A673 (cell line): ENCODE results near the gene IL20. TPM values are rescaled to one million over a fixed set of nuclear protein-coding genes. Genes with fewer than 3 reads are reported as not detected.
A peak's percentile ranks its signal among the peaks of the same experiment; 100 is the strongest.

Source experiments
- BruUV-seq: library from RNA; stranded (reverse); fragments of 400-500 nt; replicated peaks from 2 replicates; lab custom pipeline; 2021; lab: Mats Ljungman, UMichigan
- CTCF ChIA-PET: fragments of 300-600 bp; sonication (Branson Sonifier 250); formaldehyde crosslinking; loops from one replicate; lab custom pipeline; 2022; ENCODE audit warnings: antibody characterized with exemption; lab: Charles Lee
- POLR2A ChIA-PET: fragments of 300-600 bp; sonication (Branson Sonifier 250); formaldehyde crosslinking; loops from one replicate; lab custom pipeline; 2022; ENCODE audit warnings: antibody characterized with exemption; ENCODE audit not compliant: low non-redundant PET; lab: Charles Lee
- DNase-seq: peaks from one replicate; pipeline ENCODE4 v3.0.0-alpha.2; 2015; ENCODE audit warnings: low spot score
- H3K27ac ChIP-seq: fragments of 200-600 bp; sonication (generic); 2 replicates; pipeline ENCODE4 v1.5.1; 2016; ENCODE audit warnings: mixed run types, low read depth, mild to moderate bottlenecking, mixed read lengths, antibody characterized with exemption, low read length; ENCODE audit not compliant: poor library complexity, severe bottlenecking
- H3K27me3 ChIP-seq: fragments of 200-600 bp; sonication (generic); replicated peaks from 2 replicates; pipeline ENCODE4 v1.6.1; 2017; ENCODE audit warnings: mixed run types, low read depth, mild to moderate bottlenecking, mixed read lengths, antibody characterized with exemption, low read length; ENCODE audit not compliant: insufficient read depth, poor library complexity
- H3K36me3 ChIP-seq: fragments of 200-600 bp; sonication (generic); 2 replicates; pipeline ENCODE4 v1.6.1; 2016; ENCODE audit warnings: mixed run types, mild to moderate bottlenecking, mixed read lengths, antibody characterized with exemption, low read length; ENCODE audit not compliant: insufficient read depth, poor library complexity, severe bottlenecking
- H3K4me1 ChIP-seq: fragments of 200-600 bp; sonication (generic); 2 replicates; pipeline ENCODE4 v1.6.1; 2017; ENCODE audit warnings: mixed run types, mild to moderate bottlenecking, mixed read lengths, antibody characterized with exemption, low read length; ENCODE audit not compliant: insufficient read depth, poor library complexity, severe bottlenecking
- H3K4me3 ChIP-seq: fragments of 200-600 bp; sonication (generic); 2 replicates; pipeline ENCODE4 v1.5.1; 2016; ENCODE audit warnings: low read depth, mixed run types, mild to moderate bottlenecking, mixed read lengths, low read length; ENCODE audit not compliant: poor library complexity, severe bottlenecking
- H3K9me3 ChIP-seq: fragments of 200-600 bp; sonication (generic); 2 replicates; pipeline ENCODE4 v1.6.1; 2016; ENCODE audit warnings: mixed run types, low read depth, mild to moderate bottlenecking, mixed read lengths, antibody characterized with exemption, low read length; ENCODE audit not compliant: poor library complexity, severe bottlenecking
- CTCF ChIP-seq: fragments of 300-800, 200-600 bp; sonication (generic); conservative IDR thresholded peaks from 2 replicates; pipeline ENCODE4 v1.5.1; 2017; ENCODE audit warnings: low read depth, mild to moderate bottlenecking, antibody characterized with exemption, low read length, moderate library complexity, mixed read lengths
- EZH2 ChIP-seq: fragments of 200-600 bp; sonication (generic); IDR thresholded peaks from 2 replicates; pipeline ENCODE4 v1.6.1; 2017; ENCODE audit warnings: borderline replicate concordance, low read depth, mild to moderate bottlenecking, mixed read lengths, antibody characterized with exemption, low read length; ENCODE audit not compliant: poor library complexity, severe bottlenecking
- intact Hi-C: fragments of 100-400 bp; cut with micrococcal nuclease; formaldehyde crosslinking; loops from one replicate; pipeline ENCODE4 v1.10.0; 2022; ENCODE audit not compliant: unreplicated experiment
- total RNA-seq: library from RNA; stranded (reverse); gene quantifications from 2 replicates; pipeline ENCODE4 v1.2.3, GENCODE V29; 2021

IL20 gene
- total RNA-seq, 1 experiment from 2014 or later: not detected

GRCh38 chr1:206909161-206909882, 43.9 kb downstream of the IL20 start:
- no TSS peak for BruUV-seq
- POLR2A ChIA-PET: interaction anchor here (0.6 kb wide), 1 partner anchor 419 kb away, joined by 4 read pairs; no protein-coding TSS in a partner anchor
- Histone ChIP-seq H3K4me1 (no peaks in the 10 kb centered on the region), H3K9me3 (no peaks in the 10 kb centered on the region), H3K27me3 (peaks cover 29% of the 10 kb centered on the region), H3K4me3 (peak overlapping the region; percentile 35), H3K36me3 (no peaks in the 10 kb centered on the region), H3K27ac (no peak overlapping the region)
- intact Hi-C loops: no loop called here
- CTCF ChIA-PET: no interaction called here
- TF ChIP-seq EZH2 (peak; percentile 45), CTCF (no peak)
- DNase-seq: no peak

GRCh38 chr1:206909883-206910318, 44.5 kb downstream of the IL20 start:
- CTCF ChIA-PET: no interaction called here
- H3K4me1 ChIP-seq: no peaks in the 10 kb centered on the region
- no peak overlapping the region for H3K27ac ChIP-seq
- no peak for DNase-seq
- no TSS peak for BruUV-seq
- no peaks in the 10 kb centered on the region for H3K9me3 ChIP-seq
- TF ChIP-seq EZH2: no peak
- no peak for TF ChIP-seq CTCF
- H3K4me3 ChIP-seq: peak overlapping the region; percentile 35
- intact Hi-C loops: loop anchor here (5.0 kb wide), 2 partner anchors 183 to 418 kb away; no protein-coding TSS in a partner anchor
- H3K27me3 ChIP-seq: peaks cover 29% of the 10 kb centered on the region
- POLR2A ChIA-PET: interaction anchor here (0.6 kb wide), 1 partner anchor 420 kb away, joined by 4 read pairs; no protein-coding TSS in a partner anchor
- H3K36me3 ChIP-seq: no peaks in the 10 kb centered on the region

- Histone ChIP-seq H3K9me3 (no peaks in the 10 kb centered on the region), H3K4me3 (no peak overlapping the region), H3K36me3 (no peaks in the 10 kb centered on the region), H3K27ac (no peak overlapping the region), H3K4me1 (no peaks in the 10 kb centered on the region), H3K27me3 (peaks cover 29% of the 10 kb centered on the region)
- ChIA-PET POLR2A (no interaction called here), CTCF (no interaction called here)
- DNase-seq: peak; percentile 52
- intact Hi-C loops: loop anchor here (5.0 kb wide), 2 partner anchors 184 to 419 kb away; no protein-coding TSS in a partner anchor
- TF ChIP-seq EZH2 (no peak), CTCF (peak; percentile 84)
- BruUV-seq: no TSS peak
These were observed 45.7 kb downstream of the IL20 start for GRCh38 chr1:206911064-206911663.
